Measurements from ENCODE around the gene NFXL1.
"Not testable (repeated sequence)": the region's sequence is repeated elsewhere in the genome, so short reads cannot be mapped to it uniquely, and the experiment has no call there.

NFXL1 gene

GRCh38 chr4:47929682-47930201 is 15.4 kb upstream of the NFXL1 start:
- peaks cover 7% of the 10 kb centered on the region for H3K4me1 ChIP-seq (ENCODE audit: insufficient read depth, low read length, poor library complexity, severe bottlenecking)
- H4K20me1 ChIP-seq (ENCODE audit: insufficient read depth, low read length, poor library complexity, severe bottlenecking) = no peaks in the 10 kb centered on the region
- H2AFZ ChIP-seq (ENCODE audit: low read length) = no peak overlapping the region
- H3K4me2 ChIP-seq (ENCODE audit: low read depth, low read length, poor library complexity, severe bottlenecking) = no peak overlapping the region
- no peaks in the 10 kb centered on the region for H3F3A ChIP-seq (ENCODE audit: low read depth)
- no peak overlapping the region for H3K9ac ChIP-seq (ENCODE audit: low read depth, low read length, poor library complexity, severe bottlenecking)
- no peaks in the 10 kb centered on the region for H3K79me2 ChIP-seq (ENCODE audit: insufficient read depth, low read length)
- H3K36me3 ChIP-seq (ENCODE audit: insufficient read depth, low read length) = no peaks in the 10 kb centered on the region
- TF ChIP-seq EZH2phosphoT487 (IDR thresholded peaks at IDR 0.05; ENCODE audit: borderline replicate concordance) (no peak), CTCF (conservative IDR thresholded peaks at IDR 0.05; ENCODE audit: low read length) (no peak)
- H3K27me3 ChIP-seq (ENCODE audit: insufficient read depth, low read length, poor library complexity, severe bottlenecking) = no peaks in the 10 kb centered on the region
- no peak overlapping the region for H3K4me3 ChIP-seq (ENCODE audit: low read length, poor library complexity, severe bottlenecking)
- no peaks in the 10 kb centered on the region for H3K9me2 ChIP-seq (replicated peaks; ENCODE audit: low read depth, low read length)
- H3K9me3 ChIP-seq (ENCODE audit: insufficient read depth, low read depth, low read length) = no peaks in the 10 kb centered on the region

GRCh38 chr4:47926667-47927258 is 12.4 kb upstream of the NFXL1 start:
- Histone ChIP-seq H2AFZ (ENCODE audit: low read length) (peak overlapping the region; percentile 71; the same call in 1 of the 2 replicates), H4K20me1 (ENCODE audit: insufficient read depth, low read length, poor library complexity, severe bottlenecking) (no peaks in the 10 kb centered on the region), H3K27me3 (ENCODE audit: insufficient read depth, low read length, poor library complexity, severe bottlenecking) (no peaks in the 10 kb centered on the region), H3K4me3 (ENCODE audit: low read length, poor library complexity, severe bottlenecking) (peak overlapping the region; percentile 57), H3K9ac (ENCODE audit: low read depth, low read length, poor library complexity, severe bottlenecking) (no peak overlapping the region), H3K36me3 (ENCODE audit: insufficient read depth, low read length) (no peaks in the 10 kb centered on the region), H3F3A (ENCODE audit: low read depth) (no peaks in the 10 kb centered on the region), H3K79me2 (ENCODE audit: insufficient read depth, low read length) (no peaks in the 10 kb centered on the region), H3K4me1 (ENCODE audit: insufficient read depth, low read length, poor library complexity, severe bottlenecking) (peaks cover 3% of the 10 kb centered on the region), H3K9me3 (ENCODE audit: insufficient read depth, low read depth, low read length) (no peaks in the 10 kb centered on the region), H3K9me2 (replicated peaks; ENCODE audit: low read depth, low read length) (no peaks in the 10 kb centered on the region), H3K4me2 (ENCODE audit: low read depth, low read length, poor library complexity, severe bottlenecking) (peak overlapping the region; percentile 63)
- TF ChIP-seq CTCF (conservative IDR thresholded peaks at IDR 0.05; ENCODE audit: low read length) = peak; percentile 86
- no peak for TF ChIP-seq EZH2phosphoT487 (IDR thresholded peaks at IDR 0.05; ENCODE audit: borderline replicate concordance)

GRCh38 chr4:47923261-47923608 is 8.9 kb upstream of the NFXL1 start:
- not testable (repeated sequence) for H3F3A ChIP-seq (ENCODE audit: low read depth); H3K4me3 ChIP-seq (ENCODE audit: low read length, poor library complexity, severe bottlenecking); H3K9me2 ChIP-seq (replicated peaks; ENCODE audit: low read depth, low read length); H3K27me3 ChIP-seq (ENCODE audit: insufficient read depth, low read length, poor library complexity, severe bottlenecking); H3K9ac ChIP-seq (ENCODE audit: low read depth, low read length, poor library complexity, severe bottlenecking); H3K79me2 ChIP-seq (ENCODE audit: insufficient read depth, low read length); H3K9me3 ChIP-seq (ENCODE audit: insufficient read depth, low read depth, low read length); H3K4me1 ChIP-seq (ENCODE audit: insufficient read depth, low read length, poor library complexity, severe bottlenecking); H2AFZ ChIP-seq (ENCODE audit: low read length); H4K20me1 ChIP-seq (ENCODE audit: insufficient read depth, low read length, poor library complexity, severe bottlenecking); H3K4me2 ChIP-seq (ENCODE audit: low read depth, low read length, poor library complexity, severe bottlenecking); H3K36me3 ChIP-seq (ENCODE audit: insufficient read depth, low read length)

GRCh38 chr4:47922436-47923260 is 8.3 kb upstream of the NFXL1 start:
- not testable (repeated sequence) for H3K27me3 ChIP-seq (ENCODE audit: insufficient read depth, low read length, poor library complexity, severe bottlenecking); H3K79me2 ChIP-seq (ENCODE audit: insufficient read depth, low read length); H3K36me3 ChIP-seq (ENCODE audit: insufficient read depth, low read length); H3K9me3 ChIP-seq (ENCODE audit: insufficient read depth, low read depth, low read length); H2AFZ ChIP-seq (ENCODE audit: low read length); H3K9me2 ChIP-seq (replicated peaks; ENCODE audit: low read depth, low read length); H4K20me1 ChIP-seq (ENCODE audit: insufficient read depth, low read length, poor library complexity, severe bottlenecking); H3K9ac ChIP-seq (ENCODE audit: low read depth, low read length, poor library complexity, severe bottlenecking); H3K4me2 ChIP-seq (ENCODE audit: low read depth, low read length, poor library complexity, severe bottlenecking); H3K4me3 ChIP-seq (ENCODE audit: low read length, poor library complexity, severe bottlenecking); H3K4me1 ChIP-seq (ENCODE audit: insufficient read depth, low read length, poor library complexity, severe bottlenecking); H3F3A ChIP-seq (ENCODE audit: low read depth)

GRCh38 chr4:47917163-47917562 is 2.8 kb upstream of the NFXL1 start:
- not testable (repeated sequence) for H3F3A ChIP-seq (ENCODE audit: low read depth); H4K20me1 ChIP-seq (ENCODE audit: insufficient read depth, low read length, poor library complexity, severe bottlenecking); H3K9ac ChIP-seq (ENCODE audit: low read depth, low read length, poor library complexity, severe bottlenecking); H3K4me2 ChIP-seq (ENCODE audit: low read depth, low read length, poor library complexity, severe bottlenecking); H3K9me2 ChIP-seq (replicated peaks; ENCODE audit: low read depth, low read length); H3K4me3 ChIP-seq (ENCODE audit: low read length, poor library complexity, severe bottlenecking); H3K9me3 ChIP-seq (ENCODE audit: insufficient read depth, low read depth, low read length); H2AFZ ChIP-seq (ENCODE audit: low read length); H3K36me3 ChIP-seq (ENCODE audit: insufficient read depth, low read length); H3K27me3 ChIP-seq (ENCODE audit: insufficient read depth, low read length, poor library complexity, severe bottlenecking)
- H3K4me1 ChIP-seq (ENCODE audit: insufficient read depth, low read length, poor library complexity, severe bottlenecking) = peaks cover 17% of the 10 kb centered on the region
- H3K79me2 ChIP-seq (ENCODE audit: insufficient read depth, low read length) = peaks cover 22% of the 10 kb centered on the region

All from Loucy (cell line).